Heart right ventricle (tissue), 16 donors: ENCODE data around the gene COQ10B. TPM values are rescaled to one million over a fixed set of nuclear protein-coding genes. Genes with fewer than 3 reads are reported as not detected.
"Not testable (repeated sequence)": the region's sequence is repeated elsewhere in the genome, so short reads cannot be mapped to it uniquely, and the experiment has no call there.

ENCODE experiments used
- ATAC-seq, 8 donors: fragments of 200-7000 bp; cut with Tn5 transposase; one replicate each; pipeline ENCODE4 v1.9.1; 2020; ENCODE audit warnings: mild to moderate bottlenecking in 8 of 8, moderate library complexity in 8 of 8, moderate number of reproducible peaks in 1 of 8
- DNase-seq, 2 donors: peaks; one replicate each; pipeline ENCODE4 v3.0.0-alpha.2; 2020
- H3K27ac ChIP-seq, 10 donors: fragments of 200-600 bp; sonication (generic) in 2 of 10; one replicate each; pipeline versions ENCODE4 v1.5.0 to v1.8.0; 2020 to 2022; ENCODE audit warnings: mild to moderate bottlenecking in 3 of 10
- H3K27me3 ChIP-seq, 7 donors: fragments of 200-600 bp; one replicate each; pipeline ENCODE4 v1.8.0; 2021 to 2022; ENCODE audit warnings: mild to moderate bottlenecking in 2 of 7
- H3K36me3 ChIP-seq, 9 donors: fragments of 200-600 bp; sonication (generic) in 1 of 9; one replicate each; pipeline versions ENCODE4 v1.5.0 to v1.8.0; 2020 to 2022; ENCODE audit warnings: mild to moderate bottlenecking in 2 of 9
- H3K4me1 ChIP-seq, 9 donors: fragments of 200-600 bp; sonication (generic) in 1 of 9; one replicate each; pipeline versions ENCODE4 v1.5.0 to v1.8.0; 2020 to 2022; ENCODE audit warnings: mild to moderate bottlenecking in 4 of 9
- H3K4me3 ChIP-seq, 10 donors: fragments of 200-600 bp; sonication (generic) in 2 of 10; one replicate each; pipeline versions ENCODE4 v1.5.0 to v1.8.0; 2020 to 2022; ENCODE audit warnings: mild to moderate bottlenecking in 7 of 10, moderate library complexity in 2 of 10
- H3K9me3 ChIP-seq, 11 donors: fragments of 200-600 bp in 10 of 11; sonication (generic) in 2 of 11; one replicate each; pipeline versions ENCODE4 v1.5.0 to v1.8.0; 2013 to 2022; ENCODE audit warnings: mild to moderate bottlenecking in 2 of 11, control low read depth in 1 of 11, moderate library complexity in 1 of 11
- WGBS, 2 donors: extraction: QIAGEN DNeasy Blood & Tissue Kit; methylation state at CpG; one replicate each; pipeline ENCODE4 v1.1.7; 2013; ENCODE audit warnings: inconsistent platforms in 1 of 2; 5-methylcytosine and 5-hydroxymethylcytosine counted together
- intact Hi-C, 10 donors: fragments of 100-400 bp; cut with DNase I; formaldehyde crosslinking; loops; one replicate each; pipeline versions ENCODE4 v1.11.1 to v1.14.2; 2022
- polyA plus RNA-seq, 2 donors: library from polyadenylated mRNA; stranded (reverse); fragments of 200-250 nt; gene quantifications; one replicate each; pipeline ENCODE4 v1.2.3, GENCODE V29; 2013
- total RNA-seq, 10 donors: library from RNA; stranded (reverse); fragmentation: NEBNext Ultra II Directional in 3 of 10; extraction: Animal tissue kit (Norgen Biotek cat#: 25700) in 3 of 10; gene quantifications; one replicate each; pipeline versions ENCODE4 v1.2.1 to v1.2.4, GENCODE V29; 2021 to 2023
- TF ChIP-seq, protein P1 (sequence below), 9 donors: fragments of 200-600 bp; sonication (generic) in 2 of 9; IDR thresholded peaks; one replicate each; pipeline versions ENCODE4 v1.5.0 to v1.8.0; 2021 to 2022; ENCODE audit warnings: antibody characterized with exemption in 9 of 9, mild to moderate bottlenecking in 5 of 9, moderate library complexity in 1 of 9
- donor health status: Arrhythmogenic right ventricular cardiomyopathy.
- donor health status: ischemic (EF 13 %, LVEDD 7.1; RV severe dilation, severe dysfunction).
- donor health status: healthy with polysubstance abuse.
- donor health status: DM: no; HTN: yes; CAD: no.
- donor health status: DM: no; HTN: no; CAD: no.
- donor health status: ischemic (EF 25% LVEDD 6.9; RV normal size, moderate dysfunction).
- donor health status: ischemic (EF 25% LVEDD 5.7; RV mildly dilated, moderate dysfunction).
- donor health status: healthy.
- donor health status: DM: yes; HTN: yes; CAD: no.
- donor health status: Ischemic cardiomyopathy.
- donor health status: ischemic (EF 35%, LVEDD 5.7; RV mildly dilated, moderate dysfunction).
- donor health status: nonischemic (EF 11% LVEDD 7.7; RV severe dilation, severe dysfunction).
- donor health status: DM: yes; HTN: yes; CAD: no.
- donor health status: PGD.
- donor health status: ischemic (EF 29% LVEDD 5.4; RV normal size, mild dysfunction).
- donor health status: nonischemic (EF 23%, LVEDD 6.1; RV moderate dilation, normal function).

COQ10B gene
- total and polyA plus RNA-seq, 12 donors: 19.8 to 44.1 (median 32.7) TPM

DNA sequence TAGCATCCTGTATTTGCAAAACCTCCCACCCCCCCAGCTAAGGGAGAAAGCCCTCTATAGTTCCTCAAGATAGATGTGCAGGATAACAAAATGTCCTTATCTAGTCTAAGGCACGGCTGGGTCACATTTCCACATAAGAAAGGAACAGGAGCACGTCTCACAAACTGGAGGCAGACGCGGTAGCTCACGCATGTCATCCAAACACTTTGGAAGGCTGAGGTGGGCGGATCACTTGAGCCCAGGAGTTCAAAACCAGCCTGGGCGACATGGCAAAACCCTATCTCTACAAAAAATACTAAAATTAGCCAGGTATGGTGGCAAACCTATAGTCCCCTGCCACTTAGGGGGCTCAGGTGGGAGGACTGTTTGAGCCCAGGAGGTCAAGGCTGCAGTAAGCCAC, 27.8 kb upstream of the COQ10B start:
- Histone ChIP-seq H3K27ac (peak overlapping the region in 1 of 10 donors; percentile 7), H3K36me3 (peaks cover 0 to 61% (median 11%) of the 10 kb centered on the region in 9 donors), H3K9me3 (no peaks in the 10 kb centered on the region), H3K27me3 (no peaks in the 10 kb centered on the region), H3K4me1 (peaks cover 3 to 97% (median 65%) of the 10 kb centered on the region in 9 donors), H3K4me3 (no peak overlapping the region)
- peak in 1 of 8 donors; percentile 22 for ATAC-seq
- WGBS, 2 donors: 38 to 41% methylated on average over 7 of the region's 7 CpGs
- intact Hi-C loops: loop anchor here in 2 of 10 donors (5.0 kb wide), 2 partner anchors 37 to 568 kb away; no protein-coding TSS in a partner anchor
- TF ChIP-seq, protein P1, sequence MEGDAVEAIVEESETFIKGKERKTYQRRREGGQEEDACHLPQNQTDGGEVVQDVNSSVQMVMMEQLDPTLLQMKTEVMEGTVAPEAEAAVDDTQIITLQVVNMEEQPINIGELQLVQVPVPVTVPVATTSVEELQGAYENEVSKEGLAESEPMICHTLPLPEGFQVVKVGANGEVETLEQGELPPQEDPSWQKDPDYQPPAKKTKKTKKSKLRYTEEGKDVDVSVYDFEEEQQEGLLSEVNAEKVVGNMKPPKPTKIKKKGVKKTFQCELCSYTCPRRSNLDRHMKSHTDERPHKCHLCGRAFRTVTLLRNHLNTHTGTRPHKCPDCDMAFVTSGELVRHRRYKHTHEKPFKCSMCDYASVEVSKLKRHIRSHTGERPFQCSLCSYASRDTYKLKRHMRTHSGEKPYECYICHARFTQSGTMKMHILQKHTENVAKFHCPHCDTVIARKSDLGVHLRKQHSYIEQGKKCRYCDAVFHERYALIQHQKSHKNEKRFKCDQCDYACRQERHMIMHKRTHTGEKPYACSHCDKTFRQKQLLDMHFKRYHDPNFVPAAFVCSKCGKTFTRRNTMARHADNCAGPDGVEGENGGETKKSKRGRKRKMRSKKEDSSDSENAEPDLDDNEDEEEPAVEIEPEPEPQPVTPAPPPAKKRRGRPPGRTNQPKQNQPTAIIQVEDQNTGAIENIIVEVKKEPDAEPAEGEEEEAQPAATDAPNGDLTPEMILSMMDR (IDR thresholded peaks at IDR 0.05): no peak
- no peak for DNase-seq

DNA sequence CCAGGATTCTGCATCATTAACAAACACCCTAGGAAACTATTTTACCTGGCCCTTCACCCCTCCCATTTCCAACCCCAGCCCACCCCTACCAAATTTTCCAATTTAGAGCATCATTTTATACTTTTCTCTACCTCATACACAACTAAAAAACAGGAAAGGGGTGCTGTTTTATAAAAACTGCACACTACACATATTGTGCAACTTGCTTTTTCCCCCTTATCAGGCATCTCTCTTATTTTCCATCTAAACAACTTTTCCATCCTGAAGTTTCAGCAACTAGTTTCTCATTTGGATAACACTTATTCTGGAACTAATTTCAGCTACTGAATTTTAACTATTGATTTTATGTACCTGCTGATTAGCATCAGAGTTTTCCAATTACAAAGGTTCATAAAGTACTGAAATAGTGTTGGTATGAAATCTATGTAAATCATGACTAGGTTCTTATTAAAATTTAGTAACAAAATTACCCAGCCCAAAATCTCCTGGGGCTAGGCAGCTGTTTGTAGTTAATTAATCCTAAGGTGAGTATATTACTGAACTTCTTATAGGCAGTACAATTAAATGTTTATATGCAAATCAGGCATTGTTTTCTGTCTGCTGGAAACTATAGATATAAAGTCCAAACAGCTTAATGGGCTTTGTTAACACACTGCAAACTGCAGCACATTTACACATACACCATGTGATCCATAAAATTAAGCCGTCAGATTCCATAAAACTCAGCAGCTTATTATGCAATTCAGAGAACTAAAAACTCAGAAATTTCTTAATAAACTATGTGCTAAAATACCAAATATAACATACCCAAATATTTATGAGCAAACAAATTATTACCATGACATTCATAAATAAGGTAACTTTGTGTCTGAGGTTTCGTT, 26.4 kb upstream of the COQ10B start:
- no peak for DNase-seq
- H3K9me3 ChIP-seq: no peaks in the 10 kb centered on the region
- TF ChIP-seq, protein P1 (IDR thresholded peaks at IDR 0.05): no peak
- peaks cover 0 to 47% (median 11%) of the 10 kb centered on the region in 9 donors for H3K36me3 ChIP-seq
- no peak overlapping the region for H3K4me3 ChIP-seq
- peaks cover 3 to 99% (median 72%) of the 10 kb centered on the region in 9 donors for H3K4me1 ChIP-seq
- 65 to 75% methylated on average over 2 of the region's 2 CpGs for WGBS, 2 donors
- ATAC-seq: no peak
- intact Hi-C loops: loop anchor here in 2 of 10 donors (5.0 kb wide), 2 partner anchors 35 to 570 kb away; no protein-coding TSS in a partner anchor
- no peaks in the 10 kb centered on the region for H3K27me3 ChIP-seq
- no peak overlapping the region for H3K27ac ChIP-seq

DNA sequence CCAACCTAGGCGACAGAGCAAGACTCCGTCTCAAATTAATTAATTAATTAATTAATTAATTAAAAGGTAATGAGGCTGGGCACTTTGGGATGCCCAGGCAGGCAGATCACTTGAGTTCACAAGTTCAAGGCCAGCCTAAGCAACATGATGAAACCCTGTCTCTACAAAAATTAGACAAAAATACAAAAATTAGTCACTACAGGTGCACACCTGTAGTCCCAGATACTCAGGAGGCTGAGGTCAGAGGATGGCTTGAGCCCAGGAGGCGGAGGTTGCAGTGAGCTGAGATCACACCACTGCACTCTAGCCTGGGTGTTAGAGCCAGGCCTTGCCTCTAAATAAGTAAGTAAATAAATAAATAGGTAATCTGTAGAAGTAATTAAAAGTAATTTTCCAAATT, 25.4 kb upstream of the COQ10B start:
- WGBS, 2 donors: 95% methylated on average over 3 of the region's 3 CpGs
- ATAC-seq: no peak
- H3K4me1 ChIP-seq: peaks cover 12 to 99% (median 80%) of the 10 kb centered on the region in 9 donors

DNA sequence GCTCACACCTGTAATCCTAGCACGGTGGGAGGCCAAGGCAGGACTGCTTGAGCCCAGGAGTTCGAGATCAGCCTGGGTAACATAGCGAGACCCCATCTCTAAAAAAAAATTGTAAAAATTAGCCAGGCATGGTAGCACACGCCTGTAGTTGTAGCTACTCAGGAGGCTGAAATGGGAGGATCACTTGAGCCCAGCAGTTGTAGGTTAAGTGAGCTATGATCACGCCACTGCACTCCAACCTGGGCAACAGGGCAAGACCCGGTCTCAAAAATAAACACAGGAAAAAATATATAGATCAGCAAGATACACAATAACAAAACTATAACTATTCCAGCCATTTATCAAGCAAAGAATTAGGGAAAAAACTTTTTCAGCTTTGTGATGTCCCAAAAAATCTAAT, 21.5 kb upstream of the COQ10B start:
- 59 to 65% methylated on average over 6 of the region's 6 CpGs for WGBS, 2 donors
- ATAC-seq (no peak), DNase-seq (no peak)
- H3K9me3 ChIP-seq: no peaks in the 10 kb centered on the region
- peaks cover 14 to 79% (median 76%) of the 10 kb centered on the region in 9 donors for H3K4me1 ChIP-seq
- H3K27ac ChIP-seq: peak overlapping the region in 1 of 10 donors; percentile 4
- TF ChIP-seq, protein P1 (IDR thresholded peaks at IDR 0.05): no peak
- H3K36me3 ChIP-seq: peaks cover 0 to 22% (median 0%) of the 10 kb centered on the region in 9 donors
- H3K27me3 ChIP-seq: no peaks in the 10 kb centered on the region
- intact Hi-C loops: loop anchor here in 4 of 10 donors (10.0 kb wide), 2 partner anchors 63 to 273 kb away; partner anchors contain the start of genes HSPD1 (in 2 of the 4) and MARS2 (in 2 of the 4)
- peak overlapping the region in 2 of 10 donors; percentile 78 to 83 for H3K4me3 ChIP-seq

More for the DNA sequence above, 25.4 kb upstream of the COQ10B start:
- Histone ChIP-seq H3K27me3 (no peaks in the 10 kb centered on the region), H3K27ac (no peak overlapping the region), H3K4me3 (no peak overlapping the region), H3K36me3 (peaks cover 0 to 36% (median 7%) of the 10 kb centered on the region in 9 donors), H3K9me3 (no peaks in the 10 kb centered on the region)
- intact Hi-C loops: loop anchor here in 2 of 10 donors (5.0 kb wide), 2 partner anchors 34 to 571 kb away; no protein-coding TSS in a partner anchor
- TF ChIP-seq, protein P1 (IDR thresholded peaks at IDR 0.05): no peak
- DNase-seq: no peak

DNA sequence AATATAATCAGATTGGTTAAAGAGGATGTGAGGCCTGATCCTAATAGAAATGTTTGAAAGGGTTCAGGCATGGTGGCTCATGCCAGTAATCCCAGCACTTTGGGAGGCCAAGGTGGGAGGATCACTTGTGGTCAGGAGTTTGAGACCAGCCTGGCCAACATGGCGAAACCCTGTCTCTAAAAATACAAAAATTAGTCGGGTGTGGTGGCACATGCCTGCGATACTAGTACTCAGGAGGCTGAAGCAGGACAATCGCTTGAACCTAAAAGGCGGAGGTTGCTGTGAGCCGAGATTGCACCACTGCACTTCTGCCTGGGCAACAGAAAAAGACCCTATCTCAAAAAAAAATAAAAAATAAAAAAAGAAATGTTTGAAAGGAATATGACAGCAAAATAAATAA, 20.8 kb upstream of the COQ10B start:
- not testable (repeated sequence) for H3K27me3 ChIP-seq, ATAC-seq, H3K9me3 ChIP-seq, H3K27ac ChIP-seq, DNase-seq
- Histone ChIP-seq H3K36me3 (peaks cover 0 to 22% (median 0%) of the 10 kb centered on the region in 9 donors), H3K4me3 (peak overlapping the region in 7 of 10 donors; percentile 78 to 99 (median 93)), H3K4me1 (peaks cover 11 to 73% (median 70%) of the 10 kb centered on the region in 9 donors)
- intact Hi-C loops: loop anchor here in 4 of 10 donors (10.0 kb wide), 2 partner anchors 62 to 272 kb away; partner anchors contain the start of genes HSPD1 (in 2 of the 4) and MARS2 (in 2 of the 4)
- WGBS, 2 donors: 71 to 79% methylated on average over 6 of the region's 6 CpGs
